ENCODE data around the gene TSPEAR.

DNA sequence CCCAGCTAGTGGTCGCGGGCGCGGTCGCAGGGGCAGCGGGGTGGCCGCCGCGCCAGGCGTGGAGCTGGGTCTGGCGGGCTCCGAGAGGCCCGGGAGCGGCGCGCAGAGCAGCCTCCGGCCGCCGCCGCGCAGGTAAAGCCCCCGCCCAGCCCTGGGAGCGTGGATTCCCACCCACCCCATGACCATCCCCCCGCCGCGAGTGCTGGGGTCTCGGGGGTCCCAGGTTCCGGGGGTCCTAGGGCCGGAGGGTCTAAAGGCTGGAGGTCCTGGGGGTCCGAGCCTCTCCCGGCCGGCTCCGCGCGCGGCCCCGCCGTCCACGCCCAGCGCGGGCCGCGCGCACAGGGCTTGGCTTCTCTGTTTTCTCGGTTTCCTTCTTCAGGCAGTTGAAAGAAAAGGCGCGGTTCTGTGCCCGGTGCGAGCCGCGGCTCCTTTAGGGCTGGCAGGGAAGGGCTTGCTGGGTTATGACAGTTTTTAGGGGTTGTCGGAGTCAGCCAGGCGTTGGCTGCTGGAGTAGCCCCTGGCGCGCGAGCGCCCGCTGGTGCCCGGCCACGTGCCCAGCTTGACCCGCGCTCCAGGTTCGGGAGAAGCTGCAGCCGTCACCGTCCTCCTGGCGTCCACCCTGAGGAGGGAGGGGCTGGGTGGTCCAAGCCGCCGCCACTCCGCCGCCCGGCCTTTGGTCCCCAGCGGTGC lies 255.7 kb downstream of the TSPEAR start:
- no peak for TF ChIP-seq POLR2A (IDR thresholded peaks at IDR 0.05; ENCODE audit: low read depth, low read length)
- TF ChIP-seq POLR2AphosphoS5 (IDR thresholded peaks at IDR 0.05; ENCODE audit: low read depth, low read length), result no peak
